Stimulated activated CD8-positive, alpha-beta memory T cell treated with anti-CD3 and anti-CD28 coated beads, Interleukin-15, amount 100 ng/mL, for 48 hours (primary cell): Measurements from ENCODE around the gene GART.

Experiments
- DNase-seq, 2 donors: peaks; one replicate each; pipeline ENCODE4 v3.0.0-alpha.2; 2020; ENCODE audit warnings: low read depth in 2 of 2

GART gene

GRCh38 chr21:33552999-33553598, 11.2 kb upstream of the GART start:
- DNase-seq, result no peak

GRCh38 chr21:33552093-33552998, 10.4 kb upstream of the GART start:
- DNase-seq, result no peak

GRCh38 chr21:33551664-33552063, 9.7 kb upstream of the GART start:
- DNase-seq, result no peak

- no peak for DNase-seq
Measured at GRCh38 chr21:33550772-33551660, 9.1 kb upstream of the GART start.

- DNase-seq, result no peak
Measured at GRCh38 chr21:33549848-33550771, 8.2 kb upstream of the GART start.

GRCh38 chr21:33546086-33546485, 4.2 kb upstream of the GART start:
- DNase-seq, result no peak

- DNase-seq, result no peak
Measured at GRCh38 chr21:33544451-33545195, 2.7 kb upstream of the GART start.

GRCh38 chr21:33543505-33544129, 1.7 kb upstream of the GART start:
- DNase-seq, result peak; percentile 69 to 70

- peak; percentile 96 to 97 for DNase-seq
Measured at GRCh38 chr21:33542640-33543504, 955 bp upstream of the GART start, which contains the start of gene SON. Gene SON (plus strand): TSS chr21:33543038. CDS start chr21:33543093, 55 bp downstream.

GRCh38 chr21:33541105-33541711, 709 bp downstream of the GART start:
- DNase-seq, result no peak

GRCh38 chr21:33540711-33541104, 1.2 kb downstream of the GART start:
- no peak for DNase-seq

GRCh38 chr21:33539616-33540015, 2.3 kb downstream of the GART start:
- DNase-seq, result no peak

- DNase-seq, result no peak
Measured at GRCh38 chr21:33537212-33537611, 4.7 kb downstream of the GART start.

- DNase-seq, result no peak
Measured at GRCh38 chr21:33531007-33531406, 10.9 kb downstream of the GART start.

- DNase-seq, result no peak
Measured at GRCh38 chr21:33522953-33523349, 19.0 kb downstream of the GART start.

GRCh38 chr21:33522297-33522952, 19.5 kb downstream of the GART start:
- no peak for DNase-seq

- no peak for DNase-seq
Measured at GRCh38 chr21:33518899-33519298, 23.0 kb downstream of the GART start.

GRCh38 chr21:33514229-33514628, 27.7 kb downstream of the GART start:
- DNase-seq, result no peak
